Activated CD4-positive, alpha-beta T cell treated with anti-CD3 and anti-CD28 coated beads, Interleukin-2, Interleukin-4, amounts not matched to agents 100 ng/mL and 50 ng/mL, durations not matched to agents 16 hours and 8 hours (primary cell): ENCODE data around the gene TRIML1.
A peak's percentile ranks its signal among the peaks of the same experiment; 100 is the strongest.

ENCODE experiments used
- DNase-seq: peaks from one replicate; pipeline ENCODE4 v3.0.0-alpha.2; 2020; ENCODE audit warnings: low spot score

TRIML1 gene, protein sequence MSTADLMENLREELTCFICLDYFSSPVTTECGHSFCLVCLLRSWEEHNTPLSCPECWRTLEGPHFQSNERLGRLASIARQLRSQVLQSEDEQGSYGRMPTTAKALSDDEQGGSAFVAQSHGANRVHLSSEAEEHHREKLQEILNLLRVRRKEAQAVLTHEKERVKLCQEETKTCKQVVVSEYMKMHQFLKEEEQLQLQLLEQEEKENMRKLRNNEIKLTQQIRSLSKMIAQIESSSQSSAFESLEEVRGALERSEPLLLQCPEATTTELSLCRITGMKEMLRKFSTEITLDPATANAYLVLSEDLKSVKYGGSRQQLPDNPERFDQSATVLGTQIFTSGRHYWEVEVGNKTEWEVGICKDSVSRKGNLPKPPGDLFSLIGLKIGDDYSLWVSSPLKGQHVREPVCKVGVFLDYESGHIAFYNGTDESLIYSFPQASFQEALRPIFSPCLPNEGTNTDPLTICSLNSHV

DNA sequence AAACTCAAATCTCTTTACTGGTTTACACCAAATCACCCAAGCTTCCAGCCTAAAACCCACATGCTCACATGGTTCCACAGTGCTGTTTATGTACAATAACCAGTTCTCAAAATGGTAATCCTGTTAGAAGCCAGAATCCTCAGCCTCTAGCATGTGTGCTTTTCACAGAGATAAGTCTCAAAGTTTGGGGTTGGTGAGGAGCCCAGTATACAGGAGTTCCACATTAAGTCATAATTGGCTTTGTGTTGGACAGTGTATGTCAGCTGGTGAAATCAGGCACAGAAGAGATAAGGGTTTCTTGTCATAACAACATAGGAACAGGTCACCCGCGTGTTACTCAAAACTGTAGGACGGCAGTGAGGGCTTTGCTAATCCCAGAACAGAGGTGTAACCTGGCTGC, at the start of gene TRIML1:
TRIML1 (plus strand) TSS at position 301 of the 400 bp plus-strand sequence. CDS start 118 bp downstream, outside the sequence.
- no peak for DNase-seq

GRCh38 chr4:188092824-188093223, 46.4 kb upstream of the TRIML1 start:
- DNase-seq = no peak

DNA sequence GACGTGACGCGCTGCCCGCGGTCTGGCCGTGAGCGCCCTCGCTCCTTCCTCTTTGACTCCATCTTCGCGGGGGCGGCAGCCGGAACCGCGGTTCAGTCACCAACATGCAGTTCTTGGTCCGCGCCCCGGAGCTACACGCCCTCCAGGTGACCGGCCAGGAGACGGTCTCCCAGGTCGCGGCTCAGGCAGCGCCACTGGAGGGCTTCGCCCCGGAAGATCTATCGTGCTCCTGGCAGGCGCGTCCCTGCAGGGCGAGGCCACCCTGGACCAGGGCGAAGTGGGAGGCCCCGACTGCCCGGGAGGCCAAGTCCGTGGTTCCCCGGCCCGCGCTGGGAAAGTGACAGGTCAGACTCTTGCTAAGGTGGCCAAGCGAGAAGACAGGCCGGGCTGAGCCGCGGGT, 32.8 kb upstream of the TRIML1 start:
- DNase-seq = no peak

DNA sequence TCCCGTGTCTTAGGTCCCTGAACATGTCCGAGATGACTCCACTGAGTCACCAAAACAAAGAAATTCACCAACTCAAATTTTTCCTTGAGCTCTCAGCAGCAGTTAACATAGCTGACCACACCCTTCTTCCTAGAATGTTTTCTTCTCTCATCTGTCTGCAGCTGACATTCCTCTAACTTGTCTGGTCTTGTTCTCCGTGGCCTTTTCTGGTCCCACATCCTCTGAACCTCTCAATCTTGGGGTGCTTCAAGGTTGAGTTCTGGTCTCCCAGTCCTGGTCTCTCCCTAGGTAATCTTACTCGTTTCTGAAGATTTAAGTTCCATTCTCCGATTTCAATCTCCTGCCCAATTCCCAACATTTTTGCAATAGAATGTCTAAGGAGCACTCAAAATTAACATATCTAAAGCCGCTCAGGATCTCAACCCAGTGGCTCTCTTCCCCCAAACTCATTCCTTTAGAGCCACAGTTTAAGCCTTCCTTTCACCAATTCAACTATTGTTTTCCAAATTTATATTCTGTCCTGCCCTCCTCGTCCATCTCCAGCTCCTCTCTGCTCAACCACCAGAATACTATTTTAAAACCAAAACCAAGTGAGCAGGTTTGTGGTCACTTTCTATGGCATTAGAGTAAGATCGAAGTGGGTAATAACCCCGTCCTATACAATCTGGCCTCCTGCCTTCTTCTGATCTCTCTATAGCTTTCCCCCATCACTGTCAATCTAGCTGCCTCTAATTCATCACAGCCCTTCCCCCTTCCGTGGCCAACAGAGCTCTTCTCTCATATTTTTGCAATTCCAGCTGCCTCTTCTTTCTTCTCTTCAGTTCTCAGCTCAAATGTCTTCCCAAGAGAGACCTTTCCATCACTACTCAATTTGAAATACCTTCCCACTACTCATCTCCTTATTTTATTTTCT, 31.1 kb upstream of the TRIML1 start:
- DNase-seq = no peak

DNA sequence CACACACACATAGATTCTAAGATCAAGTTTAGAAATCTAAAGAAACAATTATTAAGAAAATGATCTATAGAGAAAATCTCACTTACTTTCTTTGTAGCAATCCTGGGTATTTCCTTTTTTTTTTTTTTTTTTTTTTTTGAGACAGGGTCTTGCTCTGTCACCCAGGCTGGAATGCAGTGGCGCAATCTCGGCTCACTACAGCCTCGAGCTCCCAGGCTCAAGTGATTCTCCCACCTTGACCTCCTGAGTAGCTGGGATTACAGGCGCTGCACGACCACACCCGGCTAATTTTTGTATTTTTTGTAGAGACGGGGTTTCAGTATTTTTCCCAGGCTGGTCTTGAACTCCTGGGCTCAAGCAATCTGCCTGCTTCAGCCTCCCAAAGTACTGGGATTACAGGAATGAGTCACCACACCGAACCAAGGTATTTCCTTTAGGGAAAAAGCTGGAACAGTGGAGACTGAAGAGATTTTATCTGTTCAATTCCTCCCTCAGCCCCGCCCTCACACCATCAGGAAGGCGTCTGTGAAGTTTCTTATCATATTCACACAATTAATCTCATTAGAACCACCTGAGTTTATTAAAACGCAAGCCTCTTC, 30.0 kb upstream of the TRIML1 start, which contains the start of gene TRIML2:
TRIML2 (minus strand) TSS at position 447 of the 599 bp plus-strand sequence. CDS start 4,235 bp downstream, outside the sequence.
- no peak for DNase-seq

- no peak for DNase-seq
Measured at GRCh38 chr4:188110036-188110435, 29.2 kb upstream of the TRIML1 start.

DNA sequence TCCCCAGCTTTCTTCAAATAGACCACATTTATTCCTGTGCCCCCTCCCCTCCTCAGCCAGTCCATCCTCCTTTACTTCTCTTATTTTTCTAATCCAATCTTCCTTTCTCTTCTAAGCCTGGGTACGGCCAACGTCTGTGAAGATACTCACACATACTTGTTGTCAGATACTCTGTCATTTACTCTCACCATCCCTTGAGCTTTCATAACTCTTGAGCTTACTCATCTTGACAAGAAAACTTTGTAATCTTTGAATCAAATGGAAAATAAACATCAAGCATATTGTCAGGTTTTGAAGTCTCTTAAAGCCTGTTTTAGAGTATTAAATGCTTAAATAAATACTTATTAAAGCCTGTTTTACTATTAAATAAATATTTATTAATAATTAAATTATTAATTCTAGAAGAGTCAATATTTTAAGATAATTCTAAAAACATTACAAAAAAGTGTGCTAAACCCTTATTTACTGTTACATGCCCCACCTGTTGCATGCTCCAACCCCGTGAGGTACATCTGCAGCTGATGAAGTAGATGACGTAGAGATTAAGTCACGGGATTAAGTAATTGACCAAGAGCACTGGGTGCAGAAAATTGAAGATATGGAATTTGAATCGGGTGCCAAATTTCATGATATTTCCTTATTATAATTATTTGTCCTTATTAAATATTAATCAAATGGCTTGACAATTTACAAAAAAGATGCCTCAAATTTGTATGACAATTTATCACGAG, 28.3 kb upstream of the TRIML1 start:
- DNase-seq = no peak

DNA sequence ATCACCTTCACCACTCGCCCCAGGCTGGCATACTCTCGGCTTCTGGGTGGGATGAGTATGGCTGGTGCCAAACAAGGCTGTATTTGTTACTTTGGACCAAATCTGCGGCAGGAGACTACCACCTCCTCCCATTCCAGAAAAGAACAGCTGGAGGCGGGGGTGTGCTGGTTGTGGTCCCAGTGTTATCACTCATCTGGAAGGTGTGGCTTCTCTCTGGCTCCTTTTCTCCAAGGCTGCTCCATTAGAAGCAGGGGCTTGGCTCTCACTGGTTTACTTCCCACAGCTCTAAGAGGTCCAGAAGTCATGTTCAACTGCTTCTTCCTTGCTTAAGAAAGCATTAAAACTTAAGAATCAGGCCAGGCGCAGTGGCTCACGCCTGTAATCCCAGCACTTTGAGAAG, 27.3 kb upstream of the TRIML1 start:
- DNase-seq = no peak

DNA sequence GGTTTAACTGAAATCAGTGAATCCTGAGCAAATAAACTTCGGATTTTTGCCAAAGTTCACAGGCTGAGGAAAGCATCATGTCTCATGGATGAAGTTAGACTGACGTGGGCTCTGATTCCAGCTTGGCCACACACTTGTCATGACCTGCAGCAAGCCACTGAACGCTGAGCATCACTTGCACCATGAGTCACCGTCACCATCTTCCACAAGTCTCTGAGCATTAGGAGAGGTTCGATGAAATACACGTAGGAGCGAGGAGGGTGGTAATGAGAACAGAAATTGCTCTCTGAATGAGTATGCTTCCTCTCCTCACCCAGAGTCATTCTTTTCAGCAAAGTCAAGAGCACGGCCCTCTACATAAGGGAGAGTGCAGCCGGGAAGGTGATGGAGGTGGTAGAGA, 26.1 kb upstream of the TRIML1 start:
- DNase-seq = no peak

GRCh38 chr4:188117631-188118324, 21.5 kb upstream of the TRIML1 start:
- DNase-seq = no peak

DNA sequence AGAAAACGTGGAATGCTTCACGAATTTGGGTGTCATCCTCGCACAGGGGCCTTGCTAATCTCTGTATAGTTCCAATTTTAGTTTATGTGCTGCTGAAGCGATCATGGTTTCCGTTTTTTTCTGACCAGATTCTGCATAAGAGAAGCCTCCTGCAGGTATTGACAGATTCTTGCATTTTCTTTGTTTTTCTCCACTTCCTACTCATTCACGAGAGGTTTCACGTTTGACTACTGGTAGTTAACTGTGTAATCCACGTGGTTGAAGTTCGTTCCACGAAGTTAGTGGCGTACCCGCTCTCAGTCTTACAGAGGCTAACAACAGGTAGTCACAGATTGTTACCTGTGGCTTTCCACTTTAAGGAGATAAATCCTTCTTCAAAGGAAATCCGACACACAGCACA, 17.7 kb upstream of the TRIML1 start:
- no peak for DNase-seq

DNA sequence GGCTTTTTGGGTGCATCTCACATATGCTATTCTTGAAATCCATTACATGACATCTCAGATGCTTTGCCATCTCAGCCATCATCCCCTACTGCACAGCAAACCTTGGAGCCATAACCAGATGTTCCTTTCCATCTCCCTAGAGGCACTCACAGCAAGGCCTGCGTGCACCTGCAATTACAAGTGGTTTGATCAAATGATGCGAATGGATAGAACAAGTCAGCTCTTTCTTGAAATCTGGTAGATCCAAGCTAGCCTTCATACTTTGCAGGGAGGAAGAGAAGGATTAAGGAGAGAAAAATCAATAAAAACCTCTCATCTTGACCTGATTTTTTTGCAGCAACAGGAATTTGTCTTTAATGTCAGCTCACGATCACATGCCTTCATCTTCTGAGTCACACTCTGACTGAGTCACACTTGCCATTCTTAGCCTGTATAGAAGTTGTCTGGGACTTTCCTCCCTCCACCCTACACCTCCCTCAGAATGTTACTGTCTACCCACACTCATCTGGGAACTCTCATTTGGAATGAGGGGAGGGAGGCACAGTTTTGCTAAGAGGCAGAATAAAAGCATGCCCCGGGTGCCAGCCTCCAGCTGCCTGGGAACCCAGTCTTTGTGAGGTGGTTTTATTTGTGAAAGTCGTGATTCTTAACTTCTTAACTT, 11.9 kb upstream of the TRIML1 start:
- peak; percentile 0 for DNase-seq

GRCh38 chr4:188130355-188130754, 8.9 kb upstream of the TRIML1 start:
- DNase-seq = no peak

- no peak for DNase-seq
Measured at GRCh38 chr4:188132232-188132631, 7.0 kb upstream of the TRIML1 start.

GRCh38 chr4:188138227-188138626, 1.0 kb upstream of the TRIML1 start:
- DNase-seq = no peak

DNA sequence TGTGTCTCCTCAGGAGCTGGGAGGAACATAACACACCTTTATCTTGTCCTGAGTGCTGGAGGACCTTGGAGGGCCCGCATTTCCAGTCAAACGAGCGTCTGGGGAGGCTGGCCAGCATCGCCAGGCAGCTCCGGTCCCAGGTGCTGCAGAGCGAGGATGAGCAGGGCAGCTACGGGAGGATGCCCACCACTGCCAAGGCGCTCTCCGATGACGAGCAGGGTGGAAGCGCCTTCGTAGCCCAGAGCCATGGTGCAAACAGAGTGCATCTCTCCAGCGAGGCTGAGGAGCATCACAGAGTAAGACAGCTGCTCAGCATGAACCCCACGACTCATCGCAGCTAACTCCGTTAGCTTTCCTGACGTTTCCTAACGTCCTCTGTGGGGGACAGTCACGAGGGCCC, 430 bp downstream of the TRIML1 start:
- DNase-seq = no peak

- no peak for DNase-seq
Measured at GRCh38 chr4:188143731-188144130, 4.5 kb downstream of the TRIML1 start.

DNA sequence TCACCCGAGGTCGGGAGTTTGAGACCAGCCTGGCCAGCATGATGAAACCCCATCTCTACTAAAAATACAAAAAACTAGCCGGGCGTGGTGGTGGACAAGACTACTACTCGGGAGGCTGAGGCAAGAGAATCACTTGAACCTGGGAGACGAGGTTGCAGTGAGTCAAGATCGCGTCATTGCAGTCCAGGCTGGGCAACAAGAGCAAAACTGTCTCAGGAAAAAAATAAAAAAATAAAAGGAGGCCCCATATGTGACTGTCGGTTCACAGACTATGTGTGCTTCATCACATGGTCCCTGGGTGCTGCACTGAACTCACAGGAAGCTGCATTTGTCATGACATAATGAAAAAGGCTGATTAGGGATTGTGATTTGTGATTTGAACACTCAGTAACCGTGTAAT, 6.4 kb downstream of the TRIML1 start:
- DNase-seq = no peak

DNA sequence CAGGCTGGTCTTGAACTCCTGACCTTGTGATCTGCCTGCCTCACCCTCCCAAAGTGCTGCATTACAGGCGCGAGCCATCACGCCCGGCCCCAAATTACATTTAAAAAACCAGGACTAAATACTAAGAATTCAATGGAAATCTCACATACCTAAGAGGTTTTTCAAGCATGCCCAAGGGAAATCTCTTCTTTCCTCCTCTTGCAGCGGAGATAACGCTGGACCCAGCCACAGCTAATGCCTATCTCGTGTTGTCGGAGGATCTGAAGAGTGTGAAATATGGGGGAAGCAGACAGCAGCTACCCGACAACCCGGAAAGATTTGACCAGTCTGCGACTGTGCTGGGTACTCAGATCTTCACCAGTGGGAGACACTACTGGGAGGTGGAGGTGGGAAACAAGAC, 7.4 kb downstream of the TRIML1 start:
- DNase-seq = no peak

GRCh38 chr4:188147176-188147575, 7.9 kb downstream of the TRIML1 start:
- DNase-seq = no peak

- no peak for DNase-seq
Measured at GRCh38 chr4:188147776-188148175, 8.5 kb downstream of the TRIML1 start.
